H1 (cell line): ENCODE measurements around the gene AQP7. TPM values are rescaled to one million over a fixed set of nuclear protein-coding genes. Genes with fewer than 3 reads are reported as not detected.

ENCODE experiments used
- CTCF ChIA-PET: fragments of 300-600 bp; sonication (Branson Sonifier 250); formaldehyde crosslinking; loops from one replicate; lab custom pipeline; 2021; ENCODE audit not compliant: partially characterized antibody; lab: Charles Lee
- POLR2A ChIA-PET: fragments of 300-600 bp; sonication (Branson Sonifier 250); formaldehyde crosslinking; loops from one replicate; lab custom pipeline; 2021; ENCODE audit warnings: inconsistent platforms; ENCODE audit not compliant: partially characterized antibody; lab: Charles Lee
- DNase-seq, 2 experiments: peaks; one replicate each; pipeline versions ENCODE4 v3.0.0 to v3.0.0-alpha.2; 2010 to 2022; ENCODE audit warnings: low spot score in 2 of 2, low read depth in 1 of 2, mixed read lengths in 1 of 2
- FAIRE-seq: peaks from 2 replicates; lab custom pipeline; 2011; peaks lifted over from hg19 to GRCh38; lab: Jason Lieb, UNC
- H2AFZ ChIP-seq: 2 replicates; pipeline ENCODE4 v1.8.1; 2012; ENCODE audit warnings: low read length, inconsistent platforms
- H2AK5ac ChIP-seq: 2 replicates; pipeline ENCODE4 v1.6.1; 2013; ENCODE audit warnings: low read depth, low read length
- H2BK120ac ChIP-seq: replicated peaks from 2 replicates; pipeline ENCODE3; 2013; ENCODE audit warnings: low read depth, low read length, inconsistent platforms
- H2BK12ac ChIP-seq: 2 replicates; pipeline ENCODE4 v1.6.1; 2013; ENCODE audit warnings: low read depth, low read length
- H2BK15ac ChIP-seq: 2 replicates; pipeline ENCODE4 v1.6.1; 2013; ENCODE audit warnings: low read length
- H2BK20ac ChIP-seq: 2 replicates; pipeline ENCODE4 v1.6.1; 2013; ENCODE audit warnings: low read length
- H2BK5ac ChIP-seq: 2 replicates; pipeline ENCODE4 v1.6.1; 2013; ENCODE audit warnings: low read depth, low read length
- H3K14ac ChIP-seq: 2 replicates; pipeline ENCODE4 v1.6.1; 2013; ENCODE audit warnings: inconsistent platforms; ENCODE audit not compliant: insufficient read length
- H3K18ac ChIP-seq: 2 replicates; pipeline ENCODE4 v1.6.1; 2013; ENCODE audit warnings: low read length; ENCODE audit errors: extremely low read depth
- H3K23ac ChIP-seq: 2 replicates; pipeline ENCODE4 v1.6.1; 2013; ENCODE audit warnings: inconsistent platforms; ENCODE audit not compliant: insufficient read length
- H3K23me2 ChIP-seq: 2 replicates; pipeline ENCODE4 v1.6.1; 2013; ENCODE audit warnings: low read depth, low read length
- H3K27ac ChIP-seq: 2 replicates; pipeline ENCODE4 v1.6.1; 2011; ENCODE audit warnings: low read depth, low read length, inconsistent platforms
- H3K27me3 ChIP-seq, 4 experiments: replicated peaks in 1 of 4; 1 replicate in 1 of 4; 2 replicates in 3 of 4; pipeline versions ENCODE4 v1.6.1 to v1.8.1; 2011 to 2013; ENCODE audit warnings: low read length in 3 of 4, mild to moderate bottlenecking in 3 of 4, inconsistent platforms in 2 of 4, mixed read lengths in 2 of 4, moderate library complexity in 1 of 4; ENCODE audit not compliant: control insufficient read depth in 3 of 4, insufficient read depth in 3 of 4; ENCODE audit errors: extremely low read depth in 1 of 4
- H3K36me3 ChIP-seq, 4 experiments: 2 replicates each; pipeline versions ENCODE4 v1.6.1 to v1.8.1; 2011 to 2013; ENCODE audit warnings: mild to moderate bottlenecking in 4 of 4, low read length in 3 of 4, moderate library complexity in 2 of 4, control low read depth in 1 of 4, inconsistent platforms in 1 of 4; ENCODE audit not compliant: insufficient read depth in 4 of 4, control insufficient read depth in 2 of 4
- H3K4ac ChIP-seq: replicated peaks from 2 replicates; pipeline ENCODE3; 2013; ENCODE audit warnings: low read length, low read depth, mixed read lengths, inconsistent platforms; ENCODE audit not compliant: insufficient read length
- H3K4me1 ChIP-seq, 4 experiments: replicated peaks in 1 of 4; 1 replicate in 1 of 4; 2 replicates in 3 of 4; pipeline versions ENCODE4 v1.6.1 to v1.8.1; 2011 to 2013; ENCODE audit warnings: low read length in 3 of 4, inconsistent platforms in 2 of 4, mixed read lengths in 1 of 4; ENCODE audit not compliant: insufficient read depth in 4 of 4, control insufficient read depth in 3 of 4
- H3K4me2 ChIP-seq, 2 experiments: 2 replicates each; pipeline versions ENCODE4 v1.6.1 to v1.8.1; 2011 to 2013; ENCODE audit warnings: low read depth in 2 of 2, low read length in 2 of 2, control low read depth in 1 of 2, inconsistent platforms in 1 of 2, mild to moderate bottlenecking in 1 of 2; ENCODE audit not compliant: insufficient read depth in 1 of 2
- H3K4me3 ChIP-seq, 4 experiments: fragments of 200-600, 300-600 bp in 1 of 4; sonication (generic), shearing (Covaris generic), sonication (Bioruptor Twin) in 1 of 4; 2 replicates each; pipeline versions ENCODE4 v1.5.1 to v1.8.1; 2011 to 2016; ENCODE audit warnings: low read length in 4 of 4, low read depth in 3 of 4, control low read depth in 2 of 4, inconsistent platforms in 2 of 4, mild to moderate bottlenecking in 2 of 4, mixed read lengths in 1 of 4, moderate library complexity in 1 of 4; ENCODE audit not compliant: insufficient read depth in 2 of 4; ENCODE audit errors: extremely low read depth in 1 of 4
- H3K56ac ChIP-seq: replicated peaks from 2 replicates; pipeline ENCODE3; 2013; ENCODE audit warnings: low read depth, mild to moderate bottlenecking, mixed read lengths, low read length, inconsistent platforms; ENCODE audit not compliant: insufficient read length
- H3K79me1 ChIP-seq: 2 replicates; pipeline ENCODE4 v1.6.1; 2013; ENCODE audit warnings: low read depth, low read length, control low read depth
- H3K79me2 ChIP-seq, 2 experiments: 2 replicates each; pipeline versions ENCODE4 v1.6.1 to v1.8.1; 2012 to 2013; ENCODE audit warnings: low read length in 2 of 2, mild to moderate bottlenecking in 2 of 2, inconsistent platforms in 1 of 2; ENCODE audit not compliant: insufficient read depth in 2 of 2, control insufficient read depth in 1 of 2
- H3K9ac ChIP-seq, 4 experiments: replicated peaks in 1 of 4; 1 replicate in 1 of 4; 2 replicates in 3 of 4; pipeline versions ENCODE4 v1.6.1 to v1.8.1; 2011 to 2013; ENCODE audit warnings: low read depth in 3 of 4, low read length in 3 of 4, control low read depth in 2 of 4, mild to moderate bottlenecking in 2 of 4, moderate library complexity in 2 of 4, inconsistent platforms in 1 of 4; ENCODE audit errors: extremely low read depth in 1 of 4
- H3K9me3 ChIP-seq, 2 experiments: 2 replicates each; pipeline versions ENCODE4 v1.6.1 to v1.8.1; 2012 to 2013; ENCODE audit warnings: mild to moderate bottlenecking in 2 of 2, moderate library complexity in 2 of 2, control low read depth in 1 of 2, inconsistent platforms in 1 of 2, low read depth in 1 of 2, low read length in 1 of 2, mixed read lengths in 1 of 2; ENCODE audit not compliant: insufficient read depth in 2 of 2
- H4K20me1 ChIP-seq, 2 experiments: replicated peaks in 1 of 2; 2 replicates each; pipeline versions ENCODE3 to v1.8.1; 2011 to 2013; ENCODE audit warnings: inconsistent platforms in 2 of 2, low read length in 2 of 2, mild to moderate bottlenecking in 1 of 2; ENCODE audit not compliant: insufficient read depth in 2 of 2, control insufficient read depth in 1 of 2
- H4K5ac ChIP-seq: 2 replicates; pipeline ENCODE4 v1.6.1; 2013; ENCODE audit warnings: low read length, low read depth, mixed read lengths, inconsistent platforms; ENCODE audit not compliant: insufficient read length
- H4K8ac ChIP-seq: 2 replicates; pipeline ENCODE4 v1.8.0; 2013; ENCODE audit warnings: mild to moderate bottlenecking, moderate library complexity, low read length, inconsistent platforms; ENCODE audit not compliant: insufficient read depth; ENCODE audit errors: extremely low read depth
- H4K91ac ChIP-seq: replicated peaks from 2 replicates; pipeline ENCODE3; 2013; ENCODE audit warnings: low read length, mixed read lengths, inconsistent platforms; ENCODE audit not compliant: insufficient read length
- WGBS, 2 experiments: shearing (Covaris generic) in 1 of 2; methylation state at CpG; one replicate each; pipeline versions ENCODE4 v1.1.6 to v1.1.7; 2013 to 2015; ENCODE audit warnings: low lambda C conversion rate in 2 of 2, mixed read lengths in 2 of 2, inconsistent platforms in 1 of 2, low coverage in 1 of 2, missing lambda C conversion rate in 1 of 2; ENCODE audit not compliant: insufficient replicate concordance in 2 of 2, insufficient coverage in 1 of 2, insufficient read length in 1 of 2; ENCODE audit errors: extremely low coverage in 1 of 2, missing lambda C conversion rate in 1 of 2; 5-methylcytosine and 5-hydroxymethylcytosine counted together
- polyA plus RNA-seq, 7 experiments: library from polyadenylated mRNA; depleted of rRNA in 3 of 7; stranded (reverse) in 5 of 7; unstranded in 2 of 7; fragments of >200 nt in 5 of 7; fragments of 200-250 nt in 2 of 7; gene quantifications; 1 replicate in 5 of 7; 2 replicates in 1 of 7; 4 replicates in 1 of 7; pipeline versions ENCODE4 v1.2.1 to v1.2.3, GENCODE V29; 2011 to 2013; ENCODE audit warnings: missing spikeins in 2 of 7, mixed read lengths in 2 of 7
- total RNA-seq: library from RNA; stranded (reverse); fragmentation: NEBNext Ultra II Directional; extraction: Animal tissue kit (Norgen Biotek cat#: 25700); gene quantifications from 2 replicates; pipeline ENCODE4 v1.2.1, GENCODE V29; 2021

AQP7 gene
- total and polyA plus RNA-seq, 2 of the 8 experiments (the other 6 are each of a cell fraction or from before 2014, with no cell fraction given), result not detected

DNA sequence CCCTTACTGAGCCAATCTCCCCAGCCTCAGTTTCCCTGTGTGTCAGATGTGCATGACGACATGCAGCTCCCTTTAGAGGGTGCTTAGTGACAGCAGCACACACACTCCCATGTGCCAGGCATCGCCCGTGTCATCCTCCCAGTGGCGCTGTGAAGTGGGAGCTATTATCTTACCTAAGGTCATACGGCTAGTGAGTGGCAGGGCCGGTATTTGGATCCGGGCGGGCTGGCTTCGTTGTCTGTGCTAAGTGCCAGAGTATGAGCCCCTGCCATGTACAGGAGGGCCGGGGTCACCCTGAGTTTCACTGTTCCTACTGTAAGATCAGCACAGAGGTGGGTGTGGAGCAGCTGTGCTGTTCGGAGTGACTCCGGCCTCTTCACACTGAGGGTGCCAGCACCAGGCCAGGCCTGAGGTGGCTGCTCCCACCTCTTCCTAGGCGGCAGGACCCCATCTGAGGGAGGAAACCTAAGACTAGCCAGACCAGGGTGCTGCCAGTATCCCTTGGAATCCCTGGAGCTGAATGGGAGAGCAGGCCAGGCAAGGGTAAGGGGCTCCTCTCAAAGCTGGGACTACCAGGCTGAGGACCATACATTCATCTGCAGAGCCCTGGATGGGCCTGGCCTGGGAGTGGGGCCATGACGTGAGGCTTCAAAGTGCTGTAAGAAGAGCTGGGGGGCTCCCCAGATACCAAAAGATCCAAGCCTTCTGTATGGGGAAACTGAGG is 22.5 kb downstream of the AQP7 start:
- Histone ChIP-seq H3K79me1 (no peaks in the 10 kb centered on the region; the same call in 1 of the 2 replicates), H3K18ac (no peak overlapping the region), H4K8ac (no peak overlapping the region; the same call in 1 of the 2 replicates), H3K9me3 (no peaks in the 10 kb centered on the region), H3K79me2 (no peaks in the 10 kb centered on the region), H3K14ac (no peak overlapping the region), H3K23me2 (no peaks in the 10 kb centered on the region), H3K23ac (no peak overlapping the region), H3K4me3 (no peak overlapping the region), H4K5ac (no peak overlapping the region), H2BK12ac (peak overlapping the region; percentile 88; the same call in 1 of the 2 replicates), H3K36me3 (no peaks in the 10 kb centered on the region), H3K4me1 (peaks cover 2 to 6% (median 5%) of the 10 kb centered on the region in 4 experiments; a peak in 5 of 7 replicates), H3K27ac (no peak overlapping the region), H4K20me1 (no peaks in the 10 kb centered on the region), H2BK5ac (no peak overlapping the region), H2AFZ (no peak overlapping the region), H4K91ac (peak overlapping the region; percentile 65), H2BK20ac (no peak overlapping the region), H2AK5ac (0 out of 2 replicates have a peak overlapping the region, but pooled peaks have one; percentile 40), H3K4me2 (no peak overlapping the region), H3K27me3 (no peaks in the 10 kb centered on the region), H2BK15ac (0 out of 2 replicates have a peak overlapping the region, but pooled peaks have one; percentile 74), H3K56ac (no peak overlapping the region), H2BK120ac (no peak overlapping the region), H3K9ac (no peak overlapping the region), H3K4ac (no peak overlapping the region)
- no peak for DNase-seq
- 92% methylated on average over 14 of the region's 14 CpGs; no CpG with 5 or more reads in 1 of the 2 experiments for WGBS, 2 experiments
- POLR2A ChIA-PET, result interaction anchor here (1.2 to 2.8 kb wide), 2 partner anchors 13 to 81 kb away, joined by 3 to 14 read pairs; no protein-coding TSS in a partner anchor
- no peak for FAIRE-seq
- CTCF ChIA-PET, result interaction anchor here (0.5 to 11.2 kb wide), 9 partner anchors 10 to 86 kb away, joined by 3 to 153 read pairs (median 4); no protein-coding TSS in a partner anchor
